GM19452 (cell line): ENCODE results near the gene TMEM59.
"Not testable (repeated sequence)": the region's sequence is repeated elsewhere in the genome, so short reads cannot be mapped to it uniquely, and the experiment has no call there.

Experiments
- ATAC-seq: cut with Tn5 transposase; IDR thresholded peaks from one replicate; pipeline ENCODE4 v1.9.1; 2021; ENCODE audit not compliant: unreplicated experiment

The TMEM59 gene

DNA sequence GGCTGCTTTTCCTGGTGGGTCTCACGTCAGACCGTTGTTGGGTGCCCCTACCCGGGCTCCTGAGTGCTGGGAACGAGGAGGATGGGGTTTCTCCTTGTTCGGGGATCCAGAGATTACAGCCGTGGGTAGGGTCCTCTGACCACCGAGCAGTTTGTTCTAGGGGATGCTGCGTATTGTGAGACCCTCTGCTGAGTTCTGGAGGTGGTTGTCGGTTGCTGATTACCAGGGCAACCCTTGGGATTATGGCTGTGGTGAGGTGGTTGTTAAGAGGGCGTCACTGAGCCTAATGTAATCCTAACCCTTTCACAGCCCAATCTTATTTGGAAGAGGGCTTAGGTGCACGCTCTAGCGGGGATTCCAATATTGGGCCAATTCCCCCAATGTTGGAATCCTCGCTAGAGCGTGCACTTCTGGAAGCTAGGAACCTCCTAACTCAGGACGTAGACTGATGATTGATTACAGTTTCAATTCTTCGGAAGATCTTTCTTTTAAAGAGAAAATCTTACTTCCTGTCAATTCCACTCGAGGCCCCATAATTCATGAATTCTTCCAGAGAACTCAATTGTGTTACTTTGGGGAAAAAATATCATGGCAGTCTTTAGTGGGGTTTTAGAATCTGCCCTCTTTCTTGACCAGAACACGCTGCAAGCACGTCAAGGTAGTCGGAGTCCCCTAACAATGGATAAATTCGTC, 887 bp upstream of the TMEM59 start:
- no peak for ATAC-seq

DNA sequence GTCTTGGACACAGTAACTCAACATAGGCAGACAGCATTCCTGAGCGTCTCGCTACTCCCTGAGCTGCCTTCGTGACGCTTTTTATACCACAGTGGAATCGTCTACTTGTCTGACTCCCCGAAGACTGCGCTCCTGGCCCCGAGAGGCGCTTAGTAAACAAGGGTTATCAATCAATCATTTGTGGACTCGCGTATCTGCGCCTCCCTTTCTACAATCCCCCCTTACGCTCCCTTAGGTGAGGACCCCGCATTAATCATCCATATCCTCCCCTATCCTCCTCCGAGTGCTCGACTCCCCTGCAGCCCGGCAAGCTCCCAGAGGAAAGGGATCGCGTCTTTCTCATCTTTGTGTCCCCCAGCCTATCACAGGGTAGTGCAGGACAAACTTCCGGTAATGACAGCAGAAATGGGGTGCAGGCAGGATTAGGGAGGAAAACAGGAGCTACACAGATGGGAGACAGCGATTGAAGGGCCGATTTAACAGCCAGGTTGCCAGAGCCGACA, 522 bp downstream of the TMEM59 start:
- ATAC-seq: no peak

GRCh38 chr1:54051933-54052430, 1.0 kb downstream of the TMEM59 start:
- ATAC-seq: no peak

- not testable (repeated sequence) for ATAC-seq
These were observed 2.6 kb downstream of the TMEM59 start for GRCh38 chr1:54050435-54050834.

- no peak for ATAC-seq
These were observed 5.4 kb downstream of the TMEM59 start for GRCh38 chr1:54047384-54048305.

DNA sequence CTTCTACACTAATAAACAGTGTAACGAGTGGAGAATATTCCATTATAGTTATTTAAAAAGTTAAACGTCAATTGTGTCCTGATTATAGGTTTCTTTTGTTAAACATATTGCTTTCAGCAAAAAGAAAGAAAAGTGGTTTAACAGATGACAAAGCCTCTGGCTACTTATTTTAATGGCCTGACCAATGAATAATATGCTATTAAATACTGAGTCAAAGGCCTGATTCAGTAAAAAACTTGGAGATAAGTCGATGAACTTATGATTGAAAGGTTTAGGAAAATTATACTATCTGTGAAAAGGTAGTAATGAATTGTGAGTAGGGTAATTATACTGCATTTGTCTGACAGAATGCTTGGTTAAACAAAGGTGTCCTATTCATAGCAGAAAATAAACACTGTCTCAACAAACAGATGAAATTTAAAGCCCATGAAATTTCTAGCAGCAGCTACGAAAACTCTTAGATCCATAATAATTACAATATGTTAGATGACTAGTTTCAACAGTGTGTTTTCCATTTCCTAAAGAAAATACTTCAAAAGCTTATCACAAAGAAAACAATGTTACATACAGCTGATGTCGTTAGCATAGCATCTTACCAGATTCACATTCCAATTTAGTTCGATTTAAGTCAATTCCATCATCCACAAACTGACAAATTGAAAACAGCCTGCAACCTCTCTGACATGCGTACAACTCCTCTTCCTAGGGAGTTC, 6.2 kb downstream of the TMEM59 start:
- ATAC-seq: no peak

- ATAC-seq: no peak
These were observed 7.5 kb downstream of the TMEM59 start for GRCh38 chr1:54045496-54045895.

DNA sequence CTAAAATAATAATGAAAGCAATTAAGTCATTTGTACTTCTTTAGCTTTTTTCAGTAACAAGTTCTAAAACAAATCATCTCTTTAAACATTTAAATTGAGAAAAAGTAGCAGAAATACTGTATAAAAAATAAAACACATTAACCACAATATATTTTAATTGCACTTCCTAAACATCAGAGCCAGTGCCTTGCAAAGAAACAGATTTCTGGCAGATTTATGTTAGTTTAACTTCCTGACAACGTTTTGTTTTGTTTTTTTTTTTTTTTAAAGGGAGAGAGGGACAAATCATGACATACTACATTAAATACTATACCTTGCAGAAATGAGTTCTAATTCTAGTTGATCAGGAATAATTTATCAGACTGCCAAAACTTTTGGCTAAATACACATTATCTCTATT, 11.2 kb downstream of the TMEM59 start:
- no peak for ATAC-seq

DNA sequence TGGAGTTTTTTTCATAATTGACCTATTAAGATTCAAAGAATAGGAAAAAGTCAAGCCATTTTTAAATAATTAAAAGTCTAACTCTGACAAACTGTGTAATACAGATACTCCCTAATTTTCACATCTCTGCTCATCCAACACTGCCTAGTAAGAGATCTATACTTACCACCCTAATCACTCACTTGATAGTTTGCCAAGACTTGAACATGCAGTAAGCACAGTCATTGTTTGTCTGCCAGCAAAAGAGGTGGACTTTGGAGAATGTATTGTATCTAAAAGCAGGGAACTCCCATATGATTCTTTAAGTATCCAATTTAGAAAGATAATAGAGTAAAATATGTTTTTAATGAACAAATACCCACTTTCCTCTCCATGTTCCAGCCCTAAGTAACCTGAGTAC, 15.5 kb downstream of the TMEM59 start:
- ATAC-seq: no peak

DNA sequence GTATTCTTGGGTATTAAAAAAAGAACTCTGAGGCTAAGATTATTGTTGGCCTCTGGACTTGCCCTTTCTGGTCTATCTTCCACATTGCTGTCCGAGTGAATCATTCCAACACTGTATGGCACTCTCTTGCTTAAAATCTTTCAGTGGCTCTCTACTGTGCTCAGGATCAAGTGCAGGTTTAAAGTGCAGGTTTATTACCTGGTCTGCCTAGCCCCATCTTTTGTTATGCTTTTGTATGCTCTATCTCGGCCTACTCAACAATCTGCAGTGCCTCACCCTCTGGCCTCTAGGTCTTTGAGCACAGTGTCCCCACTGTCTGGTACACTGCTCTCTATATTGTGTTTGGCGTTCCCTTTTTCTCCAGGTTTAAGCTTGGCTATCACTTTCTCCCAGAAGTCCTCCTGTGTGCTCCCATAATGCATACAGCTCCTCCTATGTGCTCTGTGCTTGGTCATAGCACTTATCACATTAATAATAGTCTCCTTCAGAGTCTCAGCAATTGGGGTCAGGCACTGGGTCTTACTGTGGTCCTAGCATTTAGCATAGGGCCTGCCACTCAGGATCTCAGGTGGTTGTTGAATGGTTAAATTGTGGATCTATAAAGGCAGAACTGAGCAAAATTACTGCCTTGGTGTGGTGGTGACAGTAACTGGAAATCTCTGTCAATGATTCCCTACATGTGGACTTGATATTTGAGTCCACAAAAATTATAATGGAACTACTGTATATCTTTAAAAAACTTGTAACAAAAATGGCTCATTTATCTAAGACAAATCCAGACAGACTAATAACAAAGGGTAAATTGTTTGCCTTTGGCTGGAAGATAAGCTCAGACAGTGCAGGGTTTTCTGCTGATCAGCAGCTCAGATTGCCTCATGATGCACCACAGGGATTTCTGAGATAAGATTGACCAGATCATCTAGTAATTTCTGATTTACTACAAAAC, 24.4 kb downstream of the TMEM59 start:
- no peak for ATAC-seq

- no peak for ATAC-seq
These were observed 25.2 kb downstream of the TMEM59 start for GRCh38 chr1:54027848-54028247.

GRCh38 chr1:54024811-54025210, 28.2 kb downstream of the TMEM59 start:
- ATAC-seq: not testable (repeated sequence)

DNA sequence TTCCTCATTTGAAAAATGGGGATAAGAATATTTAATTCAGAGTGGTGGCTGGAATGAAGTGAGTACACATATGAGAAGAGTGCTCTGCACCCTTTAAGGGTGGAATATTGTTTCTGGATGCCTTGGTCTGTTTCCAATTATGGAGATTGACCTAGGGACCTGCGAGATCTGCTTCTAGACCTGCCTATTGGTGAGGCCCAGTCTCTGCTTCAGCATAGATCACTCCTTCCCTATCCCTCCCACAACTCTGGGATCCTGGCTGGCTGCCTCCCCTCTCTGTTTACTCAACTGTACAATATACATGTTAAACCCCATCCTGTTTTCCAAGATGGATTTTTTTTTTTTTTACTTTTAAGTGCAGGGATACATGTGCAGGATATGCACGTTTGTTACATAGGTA, 28.6 kb downstream of the TMEM59 start:
- ATAC-seq: no peak

GRCh38 chr1:54019562-54020176, 33.3 kb downstream of the TMEM59 start:
- ATAC-seq: not testable (repeated sequence)

DNA sequence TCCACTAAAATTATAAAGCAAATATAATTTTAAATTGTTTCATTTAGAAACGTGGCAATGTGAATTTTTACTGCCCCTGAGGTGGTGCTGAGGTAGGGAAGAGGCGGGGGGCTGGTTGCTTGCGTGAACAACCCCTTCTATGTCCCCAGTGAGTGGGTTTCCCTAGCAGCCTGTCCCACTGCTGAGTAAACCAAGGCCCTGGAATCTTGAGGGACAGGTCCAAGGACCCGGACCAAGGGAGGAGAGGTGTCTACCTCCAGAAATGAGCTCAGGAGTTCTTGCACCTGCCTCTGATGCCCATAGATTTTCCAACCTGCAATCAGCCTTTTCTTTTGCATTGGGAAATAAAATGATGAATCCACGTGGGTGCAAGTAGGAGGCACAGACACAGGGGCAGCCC, 34.4 kb downstream of the TMEM59 start:
- no peak for ATAC-seq

DNA sequence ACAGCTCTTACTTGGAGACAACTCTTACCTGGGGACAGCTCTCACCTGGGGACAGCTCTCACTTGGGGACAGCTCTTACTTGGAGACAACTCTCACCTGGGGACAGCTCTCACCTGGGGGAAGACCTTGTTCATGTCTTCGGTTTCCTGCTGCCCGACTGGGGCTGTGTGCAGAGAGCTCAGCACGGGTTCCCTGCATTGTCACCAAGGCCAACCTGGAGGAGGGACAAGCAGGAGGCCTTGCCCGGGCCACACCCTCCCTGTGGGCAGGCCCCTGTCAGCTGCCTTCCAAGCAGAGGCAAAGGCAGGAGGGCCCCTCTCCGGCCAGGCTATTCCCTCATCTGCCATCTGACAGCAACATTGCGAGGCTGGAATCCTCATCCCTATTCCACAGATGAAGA, 35.0 kb downstream of the TMEM59 start, which contains the start of gene LDLRAD1:
TSS of gene LDLRAD1 (minus strand) at position 208 of the 400 bp plus-strand sequence. CDS start at position 134, 74 bp downstream.
- ATAC-seq: no peak

- no peak for ATAC-seq
These were observed 36.4 kb downstream of the TMEM59 start for GRCh38 chr1:54016343-54017282.

DNA sequence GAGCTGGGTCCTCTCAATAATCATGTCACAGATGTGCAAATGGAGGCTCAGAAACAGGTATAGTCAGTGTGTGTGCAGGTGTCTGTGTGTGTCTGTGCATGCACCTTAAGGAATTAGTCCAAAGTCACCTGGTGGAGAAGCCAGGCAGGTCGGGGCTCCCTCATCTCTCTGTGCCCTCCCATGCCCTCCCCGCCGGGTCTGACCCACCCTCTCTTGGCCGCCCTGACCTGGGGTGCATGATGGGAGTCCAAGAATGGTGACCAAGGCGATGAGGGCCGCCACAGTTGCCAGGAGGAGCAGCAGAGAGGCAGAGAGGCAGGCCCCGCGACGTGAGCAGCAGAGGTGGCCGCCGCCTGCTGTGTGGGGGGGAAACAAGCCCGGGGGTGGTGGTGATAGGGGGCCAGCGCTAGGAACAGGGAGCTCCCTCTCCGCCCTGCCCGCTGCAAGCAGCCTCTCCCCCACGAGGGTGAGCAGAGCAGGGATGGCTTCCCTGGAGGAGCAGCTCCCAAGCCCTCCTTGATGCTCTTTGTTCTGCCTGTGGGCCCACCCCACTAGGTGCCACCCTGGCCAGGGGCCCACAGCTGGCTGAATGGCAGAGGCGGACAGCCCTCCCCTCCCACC, 38.9 kb downstream of the TMEM59 start:
- no peak for ATAC-seq
